Vagina (tissue), 2 donors: ENCODE results near the gene ARHGAP31.

Source experiments
- CTCF ChIP-seq, 3 experiments: fragments of 450-650 bp in 2 of 3; fragments of 200-600 bp in 1 of 3; sonication (generic) in 1 of 3; IDR thresholded peaks; one replicate each; pipeline ENCODE4 v1.5.1; 2017 to 2019; ENCODE audit warnings: antibody characterized with exemption in 3 of 3, mild to moderate bottlenecking in 2 of 3, moderate library complexity in 2 of 3
- POLR2A ChIP-seq, 2 donors: fragments of 450-650 bp; IDR thresholded peaks; one replicate each; pipeline ENCODE4 v1.6.1; 2017; ENCODE audit warnings: antibody characterized with exemption in 2 of 2, mild to moderate bottlenecking in 2 of 2, moderate library complexity in 2 of 2
- POLR2AphosphoS5 ChIP-seq, 2 donors: sonication (generic); formaldehyde crosslinking; IDR thresholded peaks; one replicate each; pipeline ENCODE4 v1.9.0; 2017; ENCODE audit warnings: antibody characterized with exemption in 2 of 2, mild to moderate bottlenecking in 2 of 2, low read depth in 1 of 2; ENCODE audit not compliant: insufficient read depth in 1 of 2

- TF ChIP-seq CTCF (IDR thresholded peaks at IDR 0.05) (no peak), POLR2AphosphoS5 (IDR thresholded peaks at IDR 0.05; ENCODE audit: insufficient read depth in 1 of 2, low read depth in 1 of 2) (no peak), POLR2A (IDR thresholded peaks at IDR 0.05) (no peak)
These were observed 3.0 kb downstream of the ARHGAP31 start for GRCh38 chr3:119297169-119297568.
